ENCODE results near the gene RMRP. TPM values are rescaled to one million over a fixed set of nuclear protein-coding genes. Genes with fewer than 3 reads are reported as not detected.
A peak's percentile ranks its signal among the peaks of the same experiment; 100 is the strongest.
"Not testable (repeated sequence)": the region's sequence is repeated elsewhere in the genome, so short reads cannot be mapped to it uniquely, and the experiment has no call there.

The RMRP gene
- total RNA-seq, 4 donors from 2014 or later: 1,115 to 7,222 (median 2,718) TPM

GRCh38 chr9:35649431-35650340, 8.1 kb downstream of the RMRP start:
- in situ Hi-C loops (cut with MboI; ENCODE audit: low pct_ligation_motif_present in 1 of 4, low pct_unique_long_range_greater_than_20kb in 1 of 4, low sequenced_read_pairs in 3 of 4) (loop anchor here in 1 of 4 donors (10.0 kb wide), 1 partner anchor 95 kb away; the partner anchor contains the start of genes GBA2 and RGP1), intact Hi-C loops (cut with DNase I; ENCODE audit: low total_unique reads) (no loop called here)
- TF ChIP-seq POLR2A (IDR thresholded peaks at IDR 0.05): no peak
- H3K27ac ChIP-seq: peak overlapping the region; percentile 55 to 86 (median 74)
- H3K27me3 ChIP-seq: no peaks in the 10 kb centered on the region
- H3K4me1 ChIP-seq: peaks cover 4 to 42% (median 26%) of the 10 kb centered on the region in 4 donors
- peak overlapping the region in 1 of 4 donors; percentile 35 for H3K4me3 ChIP-seq
- DNase-seq: no peak
- 39 to 68% methylated on average over 3 to 26 of the region's 26 CpGs for WGBS, 2 donors (ENCODE audit: low coverage in 1 of 2)
- H3K9me3 ChIP-seq: no peaks in the 10 kb centered on the region
- H3K36me3 ChIP-seq: no peaks in the 10 kb centered on the region

DNA sequence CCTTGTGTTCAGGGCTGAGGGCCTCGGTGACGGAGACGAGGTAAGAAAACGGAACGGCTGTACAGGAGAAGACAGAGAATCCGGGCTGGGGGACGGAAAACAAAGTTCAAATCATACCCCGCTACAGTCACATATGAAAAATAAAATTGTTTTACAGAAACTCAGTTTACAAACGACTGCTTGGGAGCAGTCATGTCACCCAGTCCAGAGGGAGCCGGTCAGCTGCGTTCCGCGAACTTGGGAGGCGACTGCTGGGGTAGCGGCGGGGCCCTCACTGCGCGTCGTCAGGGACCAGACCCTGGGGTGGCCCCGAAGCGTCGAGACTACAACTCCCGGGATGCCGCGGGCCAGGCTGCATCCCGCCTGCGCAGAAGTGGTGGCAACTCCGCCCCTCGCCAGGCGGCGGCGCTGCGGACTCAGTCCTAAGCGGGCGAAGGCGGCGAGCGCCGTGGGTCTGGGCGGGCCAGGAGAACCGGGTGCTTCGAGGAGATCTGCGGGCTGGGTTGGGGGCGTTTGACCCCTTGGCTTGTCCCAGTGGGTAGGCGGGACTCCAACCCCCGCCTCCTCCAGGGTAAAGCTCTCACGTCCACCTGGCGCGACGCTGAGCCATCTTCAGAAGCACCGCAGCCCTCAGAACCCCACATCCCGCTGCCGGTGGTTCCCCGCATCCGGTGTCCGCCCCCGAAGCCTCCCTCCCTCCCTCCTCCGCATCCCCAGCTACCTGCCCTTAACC, 11.1 kb downstream of the RMRP start:
- intact Hi-C loops (cut with DNase I; ENCODE audit: low total_unique reads): no loop called here
- 0% methylated on average over 8 to 40 of the region's 58 CpGs for WGBS, 2 donors (ENCODE audit: low coverage in 1 of 2)

GRCh38 chr9:35646153-35646532, 11.7 kb downstream of the RMRP start:
- 1 to 3% methylated on average over 5 to 11 of the region's 11 CpGs for WGBS, 2 donors (ENCODE audit: low coverage in 1 of 2)
- Histone ChIP-seq H3K36me3 (no peaks in the 10 kb centered on the region), H3K27me3 (no peaks in the 10 kb centered on the region), H3K4me1 (peaks cover 4 to 20% (median 13%) of the 10 kb centered on the region in 4 donors), H3K4me3 (peak overlapping the region; percentile 47 to 68 (median 55)), H3K9me3 (no peaks in the 10 kb centered on the region), H3K27ac (peak overlapping the region; percentile 81 to 97 (median 92))
- no peak for DNase-seq
- intact Hi-C loops (cut with DNase I; ENCODE audit: low total_unique reads): no loop called here
- TF ChIP-seq EP300 (IDR thresholded peaks at IDR 0.05; ENCODE audit: low read depth) (no peak), POLR2AphosphoS5 (IDR thresholded peaks at IDR 0.05) (no peak), POLR2A (IDR thresholded peaks at IDR 0.05) (no peak), CTCF (IDR thresholded peaks at IDR 0.05) (peak in 1 of 5 experiments; percentile 3)
- in situ Hi-C loops (cut with MboI; ENCODE audit: low pct_ligation_motif_present in 1 of 4, low pct_unique_long_range_greater_than_20kb in 1 of 4, low sequenced_read_pairs in 3 of 4): no loop called here

More for the DNA sequence above, 11.1 kb downstream of the RMRP start:
- Histone ChIP-seq H3K27me3 (no peaks in the 10 kb centered on the region), H3K27ac (peak overlapping the region; percentile 81 to 97 (median 92)), H3K4me1 (peaks cover 4 to 26% (median 15%) of the 10 kb centered on the region in 4 donors), H3K36me3 (no peaks in the 10 kb centered on the region), H3K9me3 (no peaks in the 10 kb centered on the region), H3K4me3 (peak overlapping the region; percentile 50 to 68 (median 56))
- peak; percentile 96 for DNase-seq
- no peak for TF ChIP-seq EP300 (IDR thresholded peaks at IDR 0.05; ENCODE audit: low read depth)
- peak; percentile 90 for TF ChIP-seq POLR2A (IDR thresholded peaks at IDR 0.05)
- TF ChIP-seq POLR2AphosphoS5 (IDR thresholded peaks at IDR 0.05): peak; percentile 90 to 97 (median 96)
- TF ChIP-seq CTCF (IDR thresholded peaks at IDR 0.05): peak; percentile 88 to 98 (median 96)
- in situ Hi-C loops (cut with MboI; ENCODE audit: low pct_ligation_motif_present in 1 of 4, low pct_unique_long_range_greater_than_20kb in 1 of 4, low sequenced_read_pairs in 3 of 4): no loop called here

GRCh38 chr9:35645736-35646135, 12.1 kb downstream of the RMRP start:
- DNase-seq; H3K36me3 ChIP-seq; H3K9me3 ChIP-seq; intact Hi-C loops (cut with DNase I; ENCODE audit: low total_unique reads); in situ Hi-C loops (cut with MboI; ENCODE audit: low pct_ligation_motif_present in 1 of 4, low pct_unique_long_range_greater_than_20kb in 1 of 4, low sequenced_read_pairs in 3 of 4); H3K27me3 ChIP-seq: not testable (repeated sequence)
- Histone ChIP-seq H3K4me1 (peaks cover 4 to 16% (median 9%) of the 10 kb centered on the region in 4 donors), H3K27ac (peak overlapping the region; percentile 81 to 97 (median 92)), H3K4me3 (peak overlapping the region; percentile 47 to 68 (median 55))
- WGBS, 2 donors (ENCODE audit: low coverage in 1 of 2): 15 to 39% methylated on average over 6 to 10 of the region's 10 CpGs

GRCh38 chr9:35643046-35643445, 14.8 kb downstream of the RMRP start:
- Histone ChIP-seq H3K27me3 (no peaks in the 10 kb centered on the region), H3K36me3 (no peaks in the 10 kb centered on the region), H3K4me1 (peaks cover 4 to 17% (median 8%) of the 10 kb centered on the region in 4 donors), H3K4me3 (no peak overlapping the region), H3K27ac (no peak overlapping the region), H3K9me3 (no peaks in the 10 kb centered on the region)
- TF ChIP-seq CTCF (IDR thresholded peaks at IDR 0.05) (no peak), EP300 (IDR thresholded peaks at IDR 0.05; ENCODE audit: low read depth) (no peak), POLR2A (IDR thresholded peaks at IDR 0.05) (no peak), POLR2AphosphoS5 (IDR thresholded peaks at IDR 0.05) (no peak)
- in situ Hi-C loops (cut with MboI; ENCODE audit: low pct_ligation_motif_present in 1 of 4, low pct_unique_long_range_greater_than_20kb in 1 of 4, low sequenced_read_pairs in 3 of 4) (no loop called here), intact Hi-C loops (cut with DNase I; ENCODE audit: low total_unique reads) (no loop called here)
- 67 to 97% methylated on average over 1 to 12 of the region's 12 CpGs for WGBS, 2 donors (ENCODE audit: low coverage in 1 of 2)
- no peak for DNase-seq

- 92 to 100% methylated on average over 1 to 3 of the region's 3 CpGs for WGBS, 2 donors (ENCODE audit: low coverage in 1 of 2)
- DNase-seq; intact Hi-C loops (cut with DNase I; ENCODE audit: low total_unique reads); H3K36me3 ChIP-seq; H3K27ac ChIP-seq; H3K27me3 ChIP-seq; H3K4me3 ChIP-seq; H3K9me3 ChIP-seq; in situ Hi-C loops (cut with MboI; ENCODE audit: low pct_ligation_motif_present in 1 of 4, low pct_unique_long_range_greater_than_20kb in 1 of 4, low sequenced_read_pairs in 3 of 4): not testable (repeated sequence)
- H3K4me1 ChIP-seq: peaks cover 0 to 15% (median 3%) of the 10 kb centered on the region in 4 donors
Measured at GRCh38 chr9:35641478-35641877, 16.3 kb downstream of the RMRP start.

DNA sequence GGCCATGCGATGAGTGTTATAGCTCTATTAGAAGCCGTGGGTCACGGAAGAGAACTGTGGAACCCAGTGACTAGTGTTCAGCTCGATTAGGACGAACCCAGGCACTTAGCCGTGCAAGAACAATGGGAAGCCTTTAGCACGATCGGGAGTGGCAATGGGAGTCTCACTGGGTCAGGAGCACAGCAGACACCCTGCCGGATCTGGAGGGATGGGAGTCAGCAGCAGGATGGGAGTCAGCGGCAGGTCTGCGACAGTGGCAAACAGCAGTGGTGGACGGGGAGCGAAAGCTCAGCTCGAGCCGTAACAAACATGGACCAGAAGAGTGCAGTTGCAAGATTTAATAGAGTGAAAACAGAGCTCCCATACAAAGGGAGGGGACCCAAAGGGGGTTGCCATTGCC, 17.4 kb downstream of the RMRP start:
- WGBS, 2 donors (ENCODE audit: low coverage in 1 of 2): 96 to 97% methylated on average over 4 to 15 of the region's 15 CpGs
- H3K9me3 ChIP-seq; H3K27ac ChIP-seq; H3K36me3 ChIP-seq; H3K27me3 ChIP-seq; H3K4me3 ChIP-seq; DNase-seq; in situ Hi-C loops (cut with MboI; ENCODE audit: low pct_ligation_motif_present in 1 of 4, low pct_unique_long_range_greater_than_20kb in 1 of 4, low sequenced_read_pairs in 3 of 4); intact Hi-C loops (cut with DNase I; ENCODE audit: low total_unique reads): not testable (repeated sequence)
- H3K4me1 ChIP-seq: peaks cover 0 to 16% (median 0%) of the 10 kb centered on the region in 4 donors

All from transverse colon (tissue), 4 donors.